Esophagus muscularis mucosa (tissue), 4 donors: ENCODE data around the gene PCCB. TPM values are rescaled to one million over a fixed set of nuclear protein-coding genes. Genes with fewer than 3 reads are reported as not detected.
"Not testable (repeated sequence)": the region's sequence is repeated elsewhere in the genome, so short reads cannot be mapped to it uniquely, and the experiment has no call there.

Experiments used
- DNase-seq: peaks from one replicate; pipeline ENCODE4 v3.0.0-alpha.2; 2017; ENCODE audit errors: extremely low spot score
- H3K27ac ChIP-seq, 4 donors: fragments of 200-600 bp; sonication (generic); replicated peaks in 1 of 4; 1 replicate in 3 of 4; 2 replicates in 1 of 4; pipeline ENCODE4 v1.5.1; 2016 to 2019; ENCODE audit warnings: mild to moderate bottlenecking in 1 of 4
- H3K27me3 ChIP-seq, 4 donors: fragments of 200-600 bp; sonication (generic); one replicate each; pipeline versions ENCODE4 v1.5.1 to v1.6.0; 2016 to 2019
- H3K36me3 ChIP-seq, 4 donors: fragments of 200-600 bp; sonication (generic); one replicate each; pipeline ENCODE4 v1.5.1; 2016 to 2019
- H3K4me1 ChIP-seq, 4 donors: fragments of 200-600 bp; sonication (generic); one replicate each; pipeline ENCODE4 v1.5.1; 2016 to 2019
- H3K4me3 ChIP-seq, 4 donors: fragments of 200-600 bp; sonication (generic); 1 replicate in 2 of 4; 2 replicates in 2 of 4; pipeline ENCODE4 v1.5.1; 2016 to 2019; ENCODE audit warnings: mild to moderate bottlenecking in 4 of 4, moderate library complexity in 1 of 4
- H3K9me3 ChIP-seq, 4 donors: fragments of 200-600 bp; sonication (generic); 1 replicate in 3 of 4; 2 replicates in 1 of 4; pipeline ENCODE4 v1.5.1; 2016 to 2019
- EP300 ChIP-seq: sonication (generic); formaldehyde crosslinking; IDR thresholded peaks from one replicate; pipeline ENCODE4 v1.6.1; 2017; ENCODE audit warnings: antibody characterized with exemption
- POLR2A ChIP-seq: fragments of 450-650 bp; IDR thresholded peaks from one replicate; pipeline ENCODE4 v1.6.1; 2017; ENCODE audit warnings: antibody characterized with exemption, moderate library complexity, mild to moderate bottlenecking, low read depth
- POLR2AphosphoS5 ChIP-seq, 2 donors: sonication (generic); formaldehyde crosslinking; IDR thresholded peaks; one replicate each; pipeline ENCODE4 v1.6.1; 2017; ENCODE audit warnings: antibody characterized with exemption in 2 of 2
- WGBS: methylation state at CpG from one replicate; pipeline ENCODE4 v1.1.5; 2018; 5-methylcytosine and 5-hydroxymethylcytosine counted together
- intact Hi-C: fragments of 100-400 bp; cut with DNase I; formaldehyde crosslinking; loops from one replicate; pipeline ENCODE4 v1.15.1; 2023
- total RNA-seq, 4 donors: library from RNA; depleted of rRNA; stranded (reverse); fragments of >200 nt; gene quantifications; one replicate each; pipeline versions ENCODE4 v1.1.0 to v1.2.1, GENCODE V29; 2016
- TF ChIP-seq, protein P1 (sequence below), 3 experiments: fragments of 200-600 bp in 2 of 3; fragments of 450-650 bp in 1 of 3; sonication (generic) in 2 of 3; IDR thresholded peaks; one replicate each; pipeline ENCODE4 v1.5.1; 2017 to 2019; ENCODE audit warnings: antibody characterized with exemption in 3 of 3, mild to moderate bottlenecking in 2 of 3, moderate library complexity in 1 of 3

Gene PCCB
- total RNA-seq, 4 donors from 2014 or later: 25.8 to 35.6 (median 31.4) TPM

DNA sequence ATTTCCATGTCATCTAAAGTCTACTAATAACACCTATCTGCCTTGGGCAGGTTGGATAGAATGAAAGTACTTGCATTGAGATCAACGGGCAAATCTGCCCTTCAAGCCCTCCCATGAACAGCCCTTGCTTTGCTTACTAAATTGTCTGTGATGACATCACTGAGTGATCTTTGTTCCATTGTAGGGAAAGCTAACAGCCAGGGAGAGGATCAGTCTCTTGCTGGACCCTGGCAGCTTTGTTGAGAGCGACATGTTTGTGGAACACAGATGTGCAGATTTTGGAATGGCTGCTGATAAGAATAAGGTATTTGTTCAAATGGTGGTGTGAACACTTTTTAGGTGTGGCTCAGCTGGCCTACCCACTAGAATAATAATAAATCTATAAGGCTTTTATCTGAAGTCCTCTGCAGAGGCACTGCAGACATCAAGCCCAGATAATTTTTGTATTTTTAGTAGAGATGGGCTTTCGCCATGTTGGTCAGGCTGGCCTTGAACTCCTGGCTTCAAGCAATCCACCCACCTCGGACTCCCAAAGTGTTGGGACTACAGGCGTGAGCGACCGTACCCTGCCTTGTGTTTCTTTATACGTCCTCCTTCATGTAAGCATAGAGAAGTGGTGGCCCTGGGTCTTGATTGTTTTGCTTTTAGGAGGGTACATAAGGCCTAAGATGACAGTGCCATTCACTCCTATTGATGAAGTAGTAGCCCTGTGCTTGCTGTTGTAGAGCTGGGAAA is 5.7 kb downstream of the PCCB start:
- Histone ChIP-seq H3K4me3 (no peak overlapping the region), H3K36me3 (peaks cover 18 to 54% (median 43%) of the 10 kb centered on the region in 4 donors), H3K4me1 (peaks cover 14% of the 10 kb centered on the region in 4 donors), H3K27me3 (no peaks in the 10 kb centered on the region), H3K27ac (no peak overlapping the region), H3K9me3 (no peaks in the 10 kb centered on the region)
- intact Hi-C loops: loop anchor here (10.0 kb wide), 1 partner anchor 499 kb away; the partner anchor contains the start of gene STAG1
- TF ChIP-seq POLR2A: no peak
- no peak for DNase-seq
- WGBS: 90% methylated on average over 8 of the region's 8 CpGs

DNA sequence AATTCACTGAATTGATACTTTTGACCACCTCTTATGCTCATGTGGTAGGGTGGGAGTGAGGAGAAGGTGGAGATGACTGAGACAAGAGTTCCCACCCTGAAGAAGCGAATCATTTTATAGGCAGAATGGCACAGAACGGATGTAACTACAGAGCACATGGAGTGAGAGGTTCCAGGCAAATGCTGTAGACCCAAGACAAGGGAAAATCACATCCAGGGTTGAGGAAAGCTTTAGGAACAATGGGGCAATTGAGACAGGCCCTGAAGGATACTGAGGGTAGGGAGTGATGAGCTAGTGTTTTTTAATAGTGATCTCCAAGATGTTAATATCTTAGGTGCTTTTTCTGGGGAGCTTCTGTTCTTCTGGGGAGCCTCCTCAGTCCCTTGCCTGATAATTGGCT is 8.1 kb downstream of the PCCB start:
- no peaks in the 10 kb centered on the region for H3K4me1 ChIP-seq
- TF ChIP-seq POLR2A (no peak), POLR2AphosphoS5 (IDR thresholded peaks at IDR 0.05) (no peak), EP300 (no peak)
- TF ChIP-seq, protein P1, sequence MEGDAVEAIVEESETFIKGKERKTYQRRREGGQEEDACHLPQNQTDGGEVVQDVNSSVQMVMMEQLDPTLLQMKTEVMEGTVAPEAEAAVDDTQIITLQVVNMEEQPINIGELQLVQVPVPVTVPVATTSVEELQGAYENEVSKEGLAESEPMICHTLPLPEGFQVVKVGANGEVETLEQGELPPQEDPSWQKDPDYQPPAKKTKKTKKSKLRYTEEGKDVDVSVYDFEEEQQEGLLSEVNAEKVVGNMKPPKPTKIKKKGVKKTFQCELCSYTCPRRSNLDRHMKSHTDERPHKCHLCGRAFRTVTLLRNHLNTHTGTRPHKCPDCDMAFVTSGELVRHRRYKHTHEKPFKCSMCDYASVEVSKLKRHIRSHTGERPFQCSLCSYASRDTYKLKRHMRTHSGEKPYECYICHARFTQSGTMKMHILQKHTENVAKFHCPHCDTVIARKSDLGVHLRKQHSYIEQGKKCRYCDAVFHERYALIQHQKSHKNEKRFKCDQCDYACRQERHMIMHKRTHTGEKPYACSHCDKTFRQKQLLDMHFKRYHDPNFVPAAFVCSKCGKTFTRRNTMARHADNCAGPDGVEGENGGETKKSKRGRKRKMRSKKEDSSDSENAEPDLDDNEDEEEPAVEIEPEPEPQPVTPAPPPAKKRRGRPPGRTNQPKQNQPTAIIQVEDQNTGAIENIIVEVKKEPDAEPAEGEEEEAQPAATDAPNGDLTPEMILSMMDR (IDR thresholded peaks at IDR 0.05): no peak
- H3K27me3 ChIP-seq: no peaks in the 10 kb centered on the region
- H3K27ac ChIP-seq: no peak overlapping the region
- H3K36me3 ChIP-seq: peaks cover 27 to 77% (median 59%) of the 10 kb centered on the region in 4 donors
- no peak for DNase-seq
- no peak overlapping the region for H3K4me3 ChIP-seq
- no peaks in the 10 kb centered on the region for H3K9me3 ChIP-seq
- intact Hi-C loops: loop anchor here (10.0 kb wide), 1 partner anchor 497 kb away; the partner anchor contains the start of gene STAG1
- WGBS: 89% methylated on average over 2 of the region's 2 CpGs

GRCh38 chr3:136261826-136262225 is 11.7 kb downstream of the PCCB start:
- Histone ChIP-seq H3K9me3 (no peaks in the 10 kb centered on the region), H3K27ac (no peak overlapping the region), H3K36me3 (peaks cover 22 to 97% (median 65%) of the 10 kb centered on the region in 4 donors), H3K4me3 (no peak overlapping the region), H3K27me3 (no peaks in the 10 kb centered on the region), H3K4me1 (no peaks in the 10 kb centered on the region)
- TF ChIP-seq POLR2AphosphoS5 (IDR thresholded peaks at IDR 0.05) (no peak), EP300 (no peak), POLR2A (no peak)
- TF ChIP-seq, protein P1 (IDR thresholded peaks at IDR 0.05): no peak
- WGBS: 84% methylated on average over 5 of the region's 5 CpGs
- no peak for DNase-seq
- intact Hi-C loops: no loop called here

DNA sequence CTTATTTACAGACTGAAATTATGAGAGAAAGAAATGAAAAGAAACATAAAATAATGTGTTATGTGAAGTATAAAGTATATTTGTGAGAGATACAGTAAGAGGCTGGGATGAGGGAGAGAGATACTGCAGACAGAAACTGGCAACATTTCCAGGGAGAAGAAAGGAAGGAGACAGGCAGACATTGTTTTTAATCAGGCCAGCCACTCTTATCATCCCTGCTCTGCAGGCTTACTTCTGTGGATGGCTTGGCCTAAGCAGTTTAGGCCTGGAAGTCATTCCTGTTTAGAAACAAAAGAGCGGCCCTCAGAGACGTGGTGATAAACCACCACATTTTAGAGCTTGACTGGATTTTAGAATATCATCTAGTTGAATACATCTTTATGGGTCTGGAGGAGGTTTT is 12.4 kb downstream of the PCCB start:
- DNase-seq: no peak
- WGBS: 93% methylated on average over 2 of the region's 2 CpGs
- Histone ChIP-seq H3K27ac (no peak overlapping the region), H3K4me1 (no peaks in the 10 kb centered on the region), H3K27me3 (no peaks in the 10 kb centered on the region), H3K4me3 (no peak overlapping the region), H3K36me3 (peaks cover 17 to 97% (median 63%) of the 10 kb centered on the region in 4 donors), H3K9me3 (no peaks in the 10 kb centered on the region)
- intact Hi-C loops: no loop called here
- TF ChIP-seq POLR2A (no peak), EP300 (no peak), POLR2AphosphoS5 (IDR thresholded peaks at IDR 0.05) (no peak)
- TF ChIP-seq, protein P1 (IDR thresholded peaks at IDR 0.05): no peak

DNA sequence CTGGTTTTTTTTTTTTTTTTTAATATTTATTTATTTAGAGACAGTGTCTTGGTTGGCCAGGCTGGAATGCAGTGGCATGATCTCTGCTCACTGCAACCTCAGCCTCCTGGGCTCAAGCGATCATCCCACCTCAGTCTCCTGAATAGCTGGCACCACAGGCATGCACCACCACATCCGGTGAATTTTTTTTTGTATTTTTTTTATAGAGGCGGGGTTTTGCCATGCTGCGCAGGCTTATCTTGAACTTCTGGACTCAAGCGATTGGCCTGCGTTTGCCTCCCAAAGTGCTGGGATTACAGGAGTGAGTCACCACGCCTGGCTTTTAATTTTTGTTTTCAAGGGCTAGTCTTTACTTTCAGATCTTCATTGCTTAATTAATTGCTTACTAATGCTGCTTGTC is 13.1 kb downstream of the PCCB start:
- DNase-seq: no peak
- Histone ChIP-seq H3K27ac (no peak overlapping the region), H3K4me3 (no peak overlapping the region), H3K4me1 (no peaks in the 10 kb centered on the region), H3K27me3 (no peaks in the 10 kb centered on the region), H3K36me3 (peaks cover 17 to 91% (median 58%) of the 10 kb centered on the region in 4 donors), H3K9me3 (no peaks in the 10 kb centered on the region)
- intact Hi-C loops: no loop called here
- 97% methylated on average over 7 of the region's 7 CpGs for WGBS
- TF ChIP-seq POLR2A (no peak), EP300 (no peak), POLR2AphosphoS5 (IDR thresholded peaks at IDR 0.05) (no peak)
- TF ChIP-seq, protein P1 (IDR thresholded peaks at IDR 0.05): no peak

DNA sequence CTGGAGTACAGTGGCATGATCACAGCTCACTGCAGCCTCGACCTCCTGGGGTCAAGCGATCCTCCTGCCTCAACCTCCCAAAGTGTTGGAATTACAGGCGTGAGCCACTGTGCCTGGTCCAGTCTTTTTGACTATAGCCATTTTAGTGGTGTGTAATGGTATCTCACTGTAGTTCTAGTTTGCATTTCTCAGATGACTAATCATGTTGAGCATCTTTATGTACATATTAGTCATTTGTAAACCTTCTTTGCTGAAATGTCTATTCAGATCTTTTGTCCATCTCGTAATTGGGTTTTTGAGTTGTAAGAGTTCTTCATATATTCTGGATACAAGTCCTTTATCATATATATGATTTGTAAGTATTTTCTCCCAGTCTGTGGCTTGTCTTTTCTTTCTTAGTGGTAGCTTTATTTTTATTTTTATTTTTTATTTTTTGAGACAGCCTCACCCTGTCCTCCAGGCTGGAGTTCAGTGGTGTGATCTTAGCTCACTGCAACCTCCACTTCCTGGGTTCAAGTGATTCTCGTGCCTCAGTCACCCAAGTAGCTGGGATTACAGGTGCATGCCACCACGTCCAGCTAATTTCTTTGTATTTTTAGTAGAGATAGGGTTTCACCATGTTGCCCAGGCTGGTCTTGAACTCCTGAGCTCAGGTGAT is 16.5 kb downstream of the PCCB start:
- H3K27ac ChIP-seq, DNase-seq, H3K4me3 ChIP-seq, H3K4me1 ChIP-seq, H3K9me3 ChIP-seq, H3K27me3 ChIP-seq, intact Hi-C loops: not testable (repeated sequence)
- 90% methylated on average over 6 of the region's 6 CpGs for WGBS
- peaks cover 22 to 78% (median 37%) of the 10 kb centered on the region in 4 donors for H3K36me3 ChIP-seq
